Stomach (tissue), 4 donors: Measurements from ENCODE around the gene EVX1.

Experiments used
- CTCF ChIP-seq, 7 experiments: fragments of 450-650 bp in 4 of 7; fragments of 200-600 bp in 3 of 7; sonication (generic) in 3 of 7; IDR thresholded peaks; one replicate each; pipeline ENCODE4 v1.5.1; 2016 to 2019; ENCODE audit warnings: antibody characterized with exemption in 7 of 7, control low read depth in 2 of 7, mild to moderate bottlenecking in 1 of 7
- EP300 ChIP-seq: sonication (generic); formaldehyde crosslinking; IDR thresholded peaks from one replicate; pipeline ENCODE4 v1.6.1; 2017; ENCODE audit warnings: antibody characterized with exemption
- POLR2A ChIP-seq, 4 donors: fragments of 450-650 bp; IDR thresholded peaks; one replicate each; pipeline ENCODE4 v1.6.1; 2016; ENCODE audit warnings: antibody characterized with exemption in 4 of 4, control low read depth in 2 of 4, mild to moderate bottlenecking in 1 of 4, moderate library complexity in 1 of 4

DNA sequence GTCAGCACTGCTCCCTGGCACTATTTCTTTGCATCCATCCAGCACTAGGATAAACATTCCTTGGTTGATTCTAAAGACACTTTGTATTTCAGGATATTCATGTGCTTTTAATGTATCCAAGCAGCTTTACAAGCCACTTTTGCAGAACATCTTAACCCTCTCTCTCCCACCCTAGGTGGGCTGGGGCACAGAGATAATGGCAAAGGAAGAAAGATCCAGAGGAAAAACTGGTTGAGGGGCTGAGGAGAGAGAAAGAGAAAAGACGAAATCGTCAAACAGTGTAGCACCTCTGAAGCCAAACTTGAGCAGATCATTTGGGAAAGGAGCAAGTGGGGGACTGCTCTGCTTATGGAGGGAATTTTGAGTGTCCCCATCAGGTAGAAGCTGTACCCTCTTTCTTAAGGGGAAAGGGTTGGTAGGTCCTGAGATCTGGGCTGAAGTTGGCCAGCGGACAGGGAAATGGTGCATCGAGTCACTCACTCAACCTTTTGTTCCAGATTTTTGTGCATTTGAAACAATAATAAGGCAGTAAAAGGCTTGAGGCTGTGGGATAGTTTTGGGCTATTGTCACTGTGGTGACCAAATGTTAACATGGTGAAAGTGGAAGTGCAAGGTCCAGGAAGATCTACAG lies 38.5 kb upstream of the EVX1 start:
- no peak for TF ChIP-seq CTCF (IDR thresholded peaks at IDR 0.05)
- TF ChIP-seq POLR2A (IDR thresholded peaks at IDR 0.05), result no peak
- no peak for TF ChIP-seq EP300
